ENCODE results near the gene HIVEP3.

DNA sequence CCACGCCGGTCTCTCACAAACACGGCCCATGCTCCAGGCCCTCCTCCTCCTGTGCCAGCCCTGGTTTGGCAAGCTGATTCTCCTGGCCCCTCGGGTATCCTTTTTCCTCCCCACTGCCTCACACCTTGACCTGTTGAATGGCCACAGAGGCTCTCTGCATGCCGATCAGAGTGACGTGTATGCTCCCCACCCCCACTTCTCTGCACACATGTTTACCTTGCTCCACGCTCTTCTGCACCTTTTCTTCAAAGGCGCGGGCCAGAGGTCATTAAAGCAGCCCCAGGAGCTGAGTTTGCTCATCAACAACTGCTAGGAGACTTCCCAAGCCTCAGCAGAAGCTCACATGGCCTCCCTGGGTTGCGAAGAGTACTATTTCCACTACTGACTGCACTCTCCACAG is 295.0 kb downstream of the HIVEP3 start:
- TF ChIP-seq CTCF (IDR thresholded peaks at IDR 0.05; ENCODE audit: low read length) (no peak), EZH2 (IDR thresholded peaks at IDR 0.05; ENCODE audit: borderline replicate concordance, low read length) (no peak)

All from OCI-LY1 (cell line).